HG03432 (cell line): ENCODE measurements around the gene LBR.
"Not testable (repeated sequence)": the region's sequence is repeated elsewhere in the genome, so short reads cannot be mapped to it uniquely, and the experiment has no call there.

ENCODE experiments used
- ATAC-seq: cut with Tn5 transposase; IDR thresholded peaks from one replicate; pipeline ENCODE4 v1.9.1; 2021; ENCODE audit warnings: mild to moderate bottlenecking, moderate library complexity; ENCODE audit not compliant: unreplicated experiment

LBR gene

GRCh38 chr1:225386860-225387259 is 41.0 kb downstream of the LBR start:
- ATAC-seq: not testable (repeated sequence)

- no peak for ATAC-seq
Measured at GRCh38 chr1:225380691-225381090, 47.1 kb downstream of the LBR start.

- no peak for ATAC-seq
Measured at GRCh38 chr1:225378880-225379279, 49.0 kb downstream of the LBR start.

- ATAC-seq: no peak
Measured at GRCh38 chr1:225374996-225375395, 52.8 kb downstream of the LBR start.

- ATAC-seq: no peak
Measured at GRCh38 chr1:225373155-225373554, 54.7 kb downstream of the LBR start.

- ATAC-seq: no peak
Measured at GRCh38 chr1:225371366-225372010, 56.4 kb downstream of the LBR start.

- no peak for ATAC-seq
Measured at GRCh38 chr1:225368036-225368552, 59.7 kb downstream of the LBR start.

GRCh38 chr1:225366552-225366951 is 61.3 kb downstream of the LBR start:
- no peak for ATAC-seq

- no peak for ATAC-seq
Measured at GRCh38 chr1:225366018-225366417, 61.8 kb downstream of the LBR start.

GRCh38 chr1:225364439-225364838 is 63.4 kb downstream of the LBR start:
- ATAC-seq: no peak

- ATAC-seq: peak; percentile 51
Measured at GRCh38 chr1:225362805-225363204, 65.0 kb downstream of the LBR start.

- no peak for ATAC-seq
Measured at GRCh38 chr1:225361176-225361575, 66.7 kb downstream of the LBR start.

- no peak for ATAC-seq
Measured at GRCh38 chr1:225360119-225360518, 67.7 kb downstream of the LBR start.

GRCh38 chr1:225355863-225356262 is 72.0 kb downstream of the LBR start:
- no peak for ATAC-seq

- no peak for ATAC-seq
Measured at GRCh38 chr1:225354906-225355305, 72.9 kb downstream of the LBR start.
